Astrocyte of the spinal cord (primary cell): ENCODE measurements around the gene SLC46A1.
A peak's percentile ranks its signal among the peaks of the same experiment; 100 is the strongest.

Experiments
- DNase-seq: peaks from one replicate; pipeline ENCODE4 v3.0.0; 2011; ENCODE audit warnings: low read depth, low spot score
- H3K4me3 ChIP-seq: 2 replicates; pipeline ENCODE4 v1.5.1; 2011; ENCODE audit warnings: low read depth, mild to moderate bottlenecking, low read length, moderate library complexity
- CTCF ChIP-seq: IDR thresholded peaks from 2 replicates; pipeline ENCODE4 v1.5.1; 2012; ENCODE audit warnings: low read depth, mild to moderate bottlenecking, low read length, inconsistent platforms
- in situ Hi-C: cut with HindIII; loops from 2 replicates; pipeline ENCODE4 v1.10.0; 2017; ENCODE audit warnings: low sequenced_read_pairs

The SLC46A1 gene

DNA sequence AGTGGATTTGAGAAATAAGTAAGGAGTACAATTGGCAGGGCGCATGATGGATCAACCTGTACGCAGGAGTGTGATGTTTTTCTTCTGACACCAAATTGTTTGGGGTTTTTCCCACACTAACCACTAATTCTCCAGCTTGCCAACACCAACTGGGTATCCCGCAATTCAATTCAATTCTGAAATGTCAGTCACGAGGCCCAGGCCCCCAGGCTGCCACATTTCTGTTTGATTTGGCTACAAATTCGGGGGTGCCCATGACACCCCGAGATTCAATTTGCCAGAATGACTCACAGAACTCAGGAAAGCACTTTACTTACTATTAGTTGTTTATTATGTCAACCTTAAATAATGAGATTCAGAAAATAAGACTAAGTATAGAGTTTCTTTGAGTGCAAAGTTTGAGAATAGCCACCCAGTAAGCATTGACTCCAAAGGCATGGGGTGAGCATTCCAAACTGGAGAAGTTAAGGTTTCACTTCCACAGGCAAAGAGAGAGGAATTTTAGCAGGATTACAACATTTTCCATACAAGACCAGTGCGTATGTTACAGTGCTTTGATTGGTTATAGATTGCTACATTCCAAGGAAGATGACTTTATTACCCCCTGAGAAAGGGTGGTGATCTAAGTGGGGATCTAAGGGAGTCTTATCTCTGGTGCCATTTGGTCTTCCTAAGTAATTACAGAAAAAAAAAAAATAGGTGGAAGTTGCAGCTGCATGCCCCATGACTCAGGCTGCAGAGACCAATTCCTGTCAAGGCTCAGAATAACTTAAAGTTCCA, 11.5 kb downstream of the SLC46A1 start:
- no peak overlapping the region for H3K4me3 ChIP-seq
- TF ChIP-seq CTCF, result no peak
- in situ Hi-C loops, result no loop called here
- peak; percentile 15 for DNase-seq

- no peak for DNase-seq
- in situ Hi-C loops, result no loop called here
- no peak for TF ChIP-seq CTCF
- H3K4me3 ChIP-seq, result no peak overlapping the region
These were observed 13.5 kb downstream of the SLC46A1 start for GRCh38 chr17:28392491-28392890.

GRCh38 chr17:28391401-28391800, 14.6 kb downstream of the SLC46A1 start:
- in situ Hi-C loops, result no loop called here
- no peak for DNase-seq
- TF ChIP-seq CTCF, result no peak
- no peak overlapping the region for H3K4me3 ChIP-seq

GRCh38 chr17:28390984-28391383, 15.0 kb downstream of the SLC46A1 start:
- no peak overlapping the region for H3K4me3 ChIP-seq
- DNase-seq, result no peak
- no peak for TF ChIP-seq CTCF
- in situ Hi-C loops, result no loop called here

DNA sequence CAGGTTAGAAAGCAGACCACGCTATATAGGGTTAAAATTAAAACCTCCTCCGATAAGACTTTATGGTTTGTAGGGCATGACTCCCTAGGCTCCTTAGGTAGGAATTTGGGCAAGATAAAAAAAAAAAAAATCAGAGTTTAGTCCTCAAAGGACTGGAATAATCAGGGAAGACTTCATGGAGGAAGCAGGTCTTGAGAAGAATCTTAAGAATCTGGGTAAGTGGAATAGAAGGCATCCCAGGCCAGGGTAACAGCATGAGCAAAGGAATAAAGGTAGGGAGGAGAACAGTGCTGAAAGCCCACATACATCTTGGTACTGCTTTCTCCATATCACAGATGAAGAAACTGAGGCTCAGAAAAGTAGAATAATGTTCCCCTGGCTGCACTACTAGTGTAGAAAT, 15.4 kb downstream of the SLC46A1 start:
- TF ChIP-seq CTCF, result no peak
- no peak overlapping the region for H3K4me3 ChIP-seq
- in situ Hi-C loops, result no loop called here
- DNase-seq, result no peak

GRCh38 chr17:28390141-28390540, 15.9 kb downstream of the SLC46A1 start:
- in situ Hi-C loops, result no loop called here
- no peak overlapping the region for H3K4me3 ChIP-seq
- no peak for TF ChIP-seq CTCF
- DNase-seq, result no peak

DNA sequence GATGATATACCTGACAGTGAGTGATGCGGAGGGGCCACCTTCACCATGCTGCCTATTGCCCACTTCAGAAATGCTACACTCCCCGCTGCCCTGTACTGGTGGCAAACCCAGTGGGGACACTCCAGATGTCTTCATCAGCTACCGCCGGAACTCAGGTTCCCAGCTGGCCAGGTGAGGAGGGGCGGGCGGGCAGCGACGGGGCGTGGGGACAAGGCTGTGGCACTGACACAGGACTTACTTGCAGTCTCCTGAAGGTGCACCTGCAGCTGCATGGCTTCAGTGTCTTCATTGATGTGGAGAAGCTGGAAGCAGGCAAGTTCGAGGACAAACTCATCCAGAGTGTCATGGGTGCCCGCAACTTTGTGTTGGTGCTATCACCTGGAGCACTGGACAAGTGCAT, 17.9 kb downstream of the SLC46A1 start:
- DNase-seq, result no peak
- H3K4me3 ChIP-seq, result no peak overlapping the region
- TF ChIP-seq CTCF, result no peak
- in situ Hi-C loops, result no loop called here
